DOHH2 (cell line): Measurements from ENCODE around the gene NME3.

Source experiments
- H3F3A ChIP-seq: fragments of 200-600 bp; sonication (generic), shearing (Covaris generic); 2 replicates; pipeline ENCODE4 v1.6.0; 2016; ENCODE audit warnings: antibody characterized with exemption, mild to moderate bottlenecking; ENCODE audit not compliant: control insufficient read depth, insufficient read depth
- H3K27ac ChIP-seq: fragments of 200-600 bp; sonication (generic); 2 replicates; pipeline ENCODE4 v1.5.1; 2014; ENCODE audit warnings: low read depth, mild to moderate bottlenecking, low read length, moderate library complexity
- H3K27me3 ChIP-seq: fragments of 200-600 bp; sonication (generic); 2 replicates; pipeline ENCODE4 v1.6.1; 2014; ENCODE audit warnings: mild to moderate bottlenecking, low read length, mixed read lengths; ENCODE audit not compliant: control insufficient read depth
- H3K36me3 ChIP-seq: fragments of 200-600 bp; sonication (generic); 2 replicates; pipeline ENCODE4 v1.6.1; 2014; ENCODE audit warnings: mild to moderate bottlenecking, low read length, moderate library complexity, mixed read lengths; ENCODE audit not compliant: control insufficient read depth
- H3K4me1 ChIP-seq: fragments of 200-600 bp; sonication (generic); 2 replicates; pipeline ENCODE4 v1.6.1; 2014; ENCODE audit warnings: mild to moderate bottlenecking, low read length, mixed read lengths; ENCODE audit not compliant: control insufficient read depth
- H3K4me2 ChIP-seq: fragments of 200-600 bp; sonication (generic); 2 replicates; pipeline ENCODE4 v1.6.0; 2014; ENCODE audit warnings: mild to moderate bottlenecking, low read length, moderate library complexity
- H3K4me3 ChIP-seq: fragments of 200-600 bp; sonication (generic); 2 replicates; pipeline ENCODE4 v1.5.1; 2014; ENCODE audit warnings: mild to moderate bottlenecking, low read length, mixed read lengths
- H3K79me2 ChIP-seq: fragments of 200-600 bp; sonication (generic); 2 replicates; pipeline ENCODE4 v1.6.1; 2014; ENCODE audit warnings: mild to moderate bottlenecking, low read length, mixed read lengths; ENCODE audit not compliant: control insufficient read depth
- H3K9me2 ChIP-seq: fragments of 200-600 bp; sonication (generic); replicated peaks from 2 replicates; pipeline ENCODE4 v1.6.1; 2014; ENCODE audit warnings: mild to moderate bottlenecking, low read length, mixed read lengths; ENCODE audit not compliant: control insufficient read depth
- H3K9me3 ChIP-seq: fragments of 200-600 bp; sonication (generic); 2 replicates; pipeline ENCODE4 v1.6.1; 2014; ENCODE audit warnings: antibody characterized with exemption, low read length, mixed read lengths; ENCODE audit not compliant: control insufficient read depth, insufficient read depth
- H4K20me1 ChIP-seq: fragments of 200-600 bp; sonication (generic); 2 replicates; pipeline ENCODE4 v1.6.0; 2014; ENCODE audit warnings: low read depth, mild to moderate bottlenecking, antibody characterized with exemption, low read length, moderate library complexity; ENCODE audit not compliant: control insufficient read depth, insufficient read depth
- CTCF ChIP-seq: fragments of 200-600 bp; sonication (generic); IDR thresholded peaks from one replicate; pipeline ENCODE4 v1.5.1; 2014; ENCODE audit warnings: antibody characterized with exemption, mild to moderate bottlenecking, low read depth, low read length; ENCODE audit not compliant: poor library complexity, severe bottlenecking
- EZH2phosphoT487 ChIP-seq: fragments of 200-600 bp; sonication (generic); IDR thresholded peaks from 2 replicates; pipeline ENCODE4 v1.6.1; 2017; ENCODE audit warnings: borderline replicate concordance, mild to moderate bottlenecking, antibody characterized with exemption, low read length, moderate library complexity, mixed read lengths

Gene NME3

DNA sequence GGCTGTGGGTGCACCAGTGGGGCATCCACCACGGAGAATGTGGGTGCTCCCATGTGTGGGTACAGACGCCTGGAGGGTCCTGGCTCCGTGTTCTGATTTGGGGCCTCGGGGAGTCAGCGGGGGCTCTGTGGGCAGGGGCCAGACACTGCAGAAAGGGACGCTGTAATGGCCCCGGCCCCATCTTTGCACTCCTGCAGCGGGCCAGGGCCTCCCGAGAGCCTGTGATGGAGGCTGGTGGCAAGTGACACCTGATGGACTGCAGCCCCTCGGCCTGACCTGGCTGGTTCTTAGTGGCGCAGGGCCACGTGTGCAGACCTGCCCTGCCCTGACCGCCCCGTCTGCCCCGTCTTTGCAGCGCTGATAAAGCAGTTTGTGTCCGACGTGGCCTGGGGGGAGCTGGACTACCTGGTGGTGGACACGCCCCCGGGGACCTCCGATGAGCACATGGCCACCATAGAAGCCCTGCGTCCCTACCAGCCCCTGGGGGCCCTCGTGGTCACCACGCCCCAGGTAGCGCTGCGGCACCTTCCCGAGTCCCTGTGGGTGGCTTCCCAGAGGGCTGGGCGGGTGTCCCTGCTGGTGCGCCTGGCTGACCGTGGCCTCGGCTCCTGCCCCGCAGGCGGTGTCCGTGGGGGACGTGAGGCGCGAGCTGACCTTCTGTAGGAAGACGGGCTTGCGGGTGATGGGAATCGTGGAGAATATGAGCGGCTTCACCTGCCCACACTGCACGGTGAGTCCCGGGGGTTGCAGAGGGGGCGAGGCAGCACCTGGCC lies 16.2 kb upstream of the NME3 start:
- H3K9me2 ChIP-seq: no peaks in the 10 kb centered on the region
- H3K9me3 ChIP-seq: no peaks in the 10 kb centered on the region
- no peak overlapping the region for H3K27ac ChIP-seq
- no peaks in the 10 kb centered on the region for H3K27me3 ChIP-seq
- H3K79me2 ChIP-seq: peaks cover 51% of the 10 kb centered on the region
- 0 out of 2 replicates have a peak, but pooled peaks cover 5% of the 10 kb centered on the region for H4K20me1 ChIP-seq
- no peak overlapping the region for H3K4me3 ChIP-seq
- TF ChIP-seq EZH2phosphoT487: no peak
- no peak for TF ChIP-seq CTCF
- H3K36me3 ChIP-seq: peaks cover 22% of the 10 kb centered on the region
- no peaks in the 10 kb centered on the region for H3F3A ChIP-seq
- no peak overlapping the region for H3K4me2 ChIP-seq
- H3K4me1 ChIP-seq: peaks cover 7% of the 10 kb centered on the region

GRCh38 chr16:1787056-1787321 lies 15.6 kb upstream of the NME3 start:
- H3K4me2 ChIP-seq: no peak overlapping the region
- no peak overlapping the region for H3K27ac ChIP-seq
- no peaks in the 10 kb centered on the region for H3K9me3 ChIP-seq
- no peak overlapping the region for H3K4me3 ChIP-seq
- peaks cover 22% of the 10 kb centered on the region for H3K36me3 ChIP-seq
- 0 out of 2 replicates have a peak, but pooled peaks cover 5% of the 10 kb centered on the region for H4K20me1 ChIP-seq
- H3K4me1 ChIP-seq: peaks cover 7% of the 10 kb centered on the region
- no peaks in the 10 kb centered on the region for H3K9me2 ChIP-seq
- TF ChIP-seq CTCF: no peak
- TF ChIP-seq EZH2phosphoT487: no peak
- peaks cover 52% of the 10 kb centered on the region for H3K79me2 ChIP-seq
- no peaks in the 10 kb centered on the region for H3F3A ChIP-seq
- H3K27me3 ChIP-seq: no peaks in the 10 kb centered on the region

DNA sequence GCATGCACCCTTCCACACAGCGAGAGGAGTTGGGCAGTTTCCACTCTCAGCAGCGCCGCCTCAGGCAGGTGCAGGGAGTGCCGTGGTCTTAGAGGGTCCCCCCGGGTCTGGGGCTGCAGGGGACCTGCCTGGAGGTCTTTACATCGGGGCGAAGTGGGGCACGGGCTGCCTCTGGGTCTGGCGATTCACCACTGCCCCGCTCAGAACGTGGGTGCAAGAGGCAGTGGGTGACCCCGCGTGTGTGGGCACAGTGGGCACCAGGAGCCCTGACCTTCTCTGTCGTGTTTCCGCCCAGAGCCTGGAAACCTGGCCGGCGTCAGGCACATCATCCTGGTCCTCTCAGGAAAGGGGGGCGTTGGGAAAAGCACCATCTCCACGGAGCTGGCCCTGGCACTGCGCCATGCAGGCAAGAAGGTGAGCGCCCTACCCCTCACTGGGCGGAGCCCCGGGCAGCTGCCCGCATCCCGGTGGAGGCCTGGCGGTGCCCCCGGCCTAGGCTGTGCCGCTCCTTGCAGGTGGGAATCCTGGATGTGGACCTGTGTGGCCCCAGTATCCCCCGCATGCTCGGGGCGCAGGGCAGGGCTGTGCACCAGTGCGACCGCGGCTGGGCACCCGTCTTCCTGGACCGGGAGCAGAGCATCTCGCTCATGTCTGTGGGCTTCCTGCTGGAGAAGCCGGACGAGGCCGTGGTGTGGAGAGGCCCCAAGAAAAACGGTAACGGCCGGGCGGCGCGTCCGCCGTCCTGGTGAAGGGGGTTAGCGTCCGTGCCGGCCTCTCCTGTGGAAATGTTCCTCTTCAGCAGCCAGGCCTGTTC lies 15.1 kb upstream of the NME3 start:
- Histone ChIP-seq H3K9me3 (no peaks in the 10 kb centered on the region), H3K4me3 (no peak overlapping the region), H3K9me2 (no peaks in the 10 kb centered on the region), H3K36me3 (peaks cover 22% of the 10 kb centered on the region), H3K79me2 (peaks cover 57% of the 10 kb centered on the region), H3F3A (no peaks in the 10 kb centered on the region), H3K4me2 (no peak overlapping the region), H4K20me1 (0 out of 2 replicates have a peak, but pooled peaks cover 5% of the 10 kb centered on the region), H3K27me3 (no peaks in the 10 kb centered on the region), H3K27ac (no peak overlapping the region), H3K4me1 (peaks cover 10% of the 10 kb centered on the region)
- TF ChIP-seq CTCF: no peak
- no peak for TF ChIP-seq EZH2phosphoT487
